HepG2 (cell line): ENCODE data around the gene SMPD3. TPM values are rescaled to one million over a fixed set of nuclear protein-coding genes. Genes with fewer than 3 reads are reported as not detected.
A peak's percentile ranks its signal among the peaks of the same experiment; 100 is the strongest.

Experiments used
- ARID5B ChIP-seq: IDR thresholded peaks from 2 replicates; pipeline ENCODE4 v1.4.0; 2020; ENCODE audit warnings: mild to moderate bottlenecking, missing genetic modification reagents
- EP300 ChIP-seq, 3 experiments: sonication (generic) in 1 of 3; formaldehyde crosslinking in 1 of 3; IDR thresholded peaks; 2 replicates each; pipeline versions ENCODE4 v1.5.1 to v1.6.1; 2011 to 2020; ENCODE audit warnings: low read depth in 2 of 3, low read length in 2 of 3, borderline replicate concordance in 1 of 3, improper control_type of control experiment in 1 of 3, mild to moderate bottlenecking in 1 of 3, missing genetic modification reagents in 1 of 3, moderate library complexity in 1 of 3
- LCORL ChIP-seq, 2 experiments: fragments of 450-650 bp in 1 of 2; sonication (generic) in 1 of 2; formaldehyde crosslinking in 1 of 2; IDR thresholded peaks; 2 replicates each; pipeline versions ENCODE4 v1.5.0 to v1.6.1; 2017 to 2020; ENCODE audit warnings: antibody characterized with exemption in 1 of 2, missing genetic modification reagents in 1 of 2
- MAFG ChIP-seq: sonication (generic); formaldehyde crosslinking; IDR thresholded peaks from 2 replicates; pipeline ENCODE4 v1.5.1; 2020; ENCODE audit warnings: mild to moderate bottlenecking, missing genetic modification reagents
- PCBP1 ChIP-seq: fragments of 200-400 bp; formaldehyde crosslinking; IDR thresholded peaks from 2 replicates; pipeline ENCODE4 v1.6.1; 2017; ENCODE audit warnings: mild to moderate bottlenecking, low read depth, low read length, borderline replicate concordance
- TAF15 ChIP-seq: fragments of 200-400 bp; formaldehyde crosslinking; IDR thresholded peaks from one replicate; pipeline ENCODE4 v1.6.1; 2018; ENCODE audit warnings: mild to moderate bottlenecking, low read depth, low read length; ENCODE audit not compliant: poor library complexity, severe bottlenecking
- TEF ChIP-seq: sonication (generic); formaldehyde crosslinking; IDR thresholded peaks from 2 replicates; pipeline ENCODE4 v1.5.0; 2020; ENCODE audit warnings: missing genetic modification reagents
- XRCC5 ChIP-seq: fragments of 200-400 bp; formaldehyde crosslinking; optimal IDR thresholded peaks from 2 replicates; pipeline ENCODE3; 2017; ENCODE audit warnings: mild to moderate bottlenecking, low read length
- ZBTB38 ChIP-seq: sonication (generic); formaldehyde crosslinking; IDR thresholded peaks from 2 replicates; pipeline ENCODE4 v1.5.1; 2020; ENCODE audit warnings: mild to moderate bottlenecking, missing genetic modification reagents
- ZMAT3 ChIP-seq: sonication (generic); formaldehyde crosslinking; conservative IDR thresholded peaks from 2 replicates; pipeline ENCODE4 v1.7.0; 2021; ENCODE audit warnings: missing genetic modification reagents
- ZNF350 ChIP-seq: sonication (generic); formaldehyde crosslinking; IDR thresholded peaks from 2 replicates; pipeline ENCODE4 v1.4.0; 2020; ENCODE audit warnings: mild to moderate bottlenecking, low read depth, missing genetic modification reagents, borderline replicate concordance
- ZNF431 ChIP-seq: sonication (generic); formaldehyde crosslinking; IDR thresholded peaks from 2 replicates; pipeline ENCODE4 v1.9.0; 2022; ENCODE audit warnings: missing genetic modification reagents, low read depth, mild to moderate bottlenecking, borderline replicate concordance
- ZNF547 ChIP-seq: sonication (generic); formaldehyde crosslinking; IDR thresholded peaks from 2 replicates; pipeline ENCODE4 v1.5.1; 2020; ENCODE audit warnings: mild to moderate bottlenecking, missing genetic modification reagents
- ZNF549 ChIP-seq: sonication (generic); formaldehyde crosslinking; IDR thresholded peaks from 2 replicates; pipeline ENCODE4 v1.5.0; 2020; ENCODE audit warnings: missing genetic modification reagents
- ZNF639 ChIP-seq: conservative IDR thresholded peaks from 2 replicates; pipeline ENCODE4 v1.6.1; 2018; ENCODE audit warnings: missing genetic modification reagents
- ZNF704 ChIP-seq: sonication (generic); formaldehyde crosslinking; IDR thresholded peaks from 2 replicates; pipeline ENCODE4 v1.8.1; 2023; ENCODE audit warnings: mild to moderate bottlenecking, inconsistent platforms, moderate library complexity, missing genetic modification reagents, borderline replicate concordance
- ZNF800 ChIP-seq: sonication (generic); formaldehyde crosslinking; IDR thresholded peaks from 2 replicates; pipeline ENCODE4 v1.4.0; 2020; ENCODE audit warnings: missing genetic modification reagents
- ZSCAN22 ChIP-seq: sonication (generic); formaldehyde crosslinking; IDR thresholded peaks from 2 replicates; pipeline ENCODE4 v1.4.0; 2020; ENCODE audit warnings: mild to moderate bottlenecking, missing genetic modification reagents
- polyA plus RNA-seq, 8 experiments: library from polyadenylated mRNA; depleted of rRNA in 3 of 8; stranded (reverse) in 7 of 8; unstranded in 1 of 8; fragments of >200 nt; fragmentation: Illumina TruSeq in 4 of 8; extraction: Trizol in 4 of 8; gene quantifications; 2 replicates each; pipeline versions ENCODE4 v1.2.1 to v1.2.3, GENCODE V29; 2011 to 2016; ENCODE audit warnings: low read depth in 4 of 8, missing spikeins in 1 of 8, mixed read lengths in 1 of 8; ENCODE audit not compliant: insufficient read depth in 1 of 8
- total RNA-seq, 5 experiments: library from RNA; depleted of rRNA; stranded (reverse); fragments of >200 nt; fragmentation: Illumina TruSeq; extraction: Trizol; gene quantifications; 2 replicates each; pipeline ENCODE4 v1.2.3, GENCODE V29; 2016; ENCODE audit warnings: low read depth in 1 of 5

SMPD3 gene
- total and polyA plus RNA-seq, 2 of the 13 experiments (the other 11 are each of a cell fraction or from before 2014, with no cell fraction given), result 0.07 to 0.32 TPM

GRCh38 chr16:68363658-68364521 is 84.4 kb downstream of the SMPD3 start (continued):
- TF ChIP-seq ZNF800, result no peak
- no peak for TF ChIP-seq ZSCAN22 (CRISPR knock-in tag)
- TF ChIP-seq ZNF547, result no peak
- TF ChIP-seq ZNF350 (CRISPR knock-in tag), result no peak
- TF ChIP-seq PCBP1, result no peak
- TF ChIP-seq ZBTB38 (CRISPR knock-in tag), result no peak
- no peak for TF ChIP-seq ZNF704 (CRISPR knock-in tag)
- no peak for TF ChIP-seq LCORL (IDR thresholded peaks at IDR 0.05)
- no peak for TF ChIP-seq LCORL (CRISPR knock-in tag; IDR thresholded peaks at IDR 0.05)
- no peak for TF ChIP-seq XRCC5
- TF ChIP-seq ZNF549 (CRISPR knock-in tag), result no peak
- no peak for TF ChIP-seq MAFG
- TF ChIP-seq EP300 (IDR thresholded peaks at IDR 0.05; ENCODE audit: low read depth in 2 of 2, low read length in 2 of 2), result no peak
- TF ChIP-seq EP300 (CRISPR knock-in tag; IDR thresholded peaks at IDR 0.05; ENCODE audit: borderline replicate concordance), result no peak
- TF ChIP-seq ZNF639, result no peak
- TF ChIP-seq ARID5B (CRISPR knock-in tag), result 0 out of 2 replicates have a peak, but pooled peaks have one; percentile 29
- no peak for TF ChIP-seq ZNF431
- TF ChIP-seq TAF15, result no peak
- no peak for TF ChIP-seq TEF
- TF ChIP-seq ZMAT3 (CRISPR knock-in tag), result no peak
